GM19239 (cell line): ENCODE results near the gene RNASEH2A.

ENCODE experiments used
- DNase-seq: peaks from one replicate; pipeline ENCODE4 v3.0.0; 2011; ENCODE audit warnings: low spot score; ENCODE audit not compliant: insufficient read length
- FAIRE-seq: peaks from 2 replicates; lab custom pipeline; 2011; peaks lifted over from hg19 to GRCh38; lab: Jason Lieb, UNC

Gene RNASEH2A

GRCh38 chr19:12847159-12848139, 41.1 kb downstream of the RNASEH2A start:
- DNase-seq (peak; percentile 93), FAIRE-seq (peak; percentile 33)

GRCh38 chr19:12856653-12857052, 50.3 kb downstream of the RNASEH2A start:
- DNase-seq: no peak
- FAIRE-seq: no peak

GRCh38 chr19:12858041-12858928, 51.9 kb downstream of the RNASEH2A start:
- no peak for DNase-seq
- FAIRE-seq: no peak

DNA sequence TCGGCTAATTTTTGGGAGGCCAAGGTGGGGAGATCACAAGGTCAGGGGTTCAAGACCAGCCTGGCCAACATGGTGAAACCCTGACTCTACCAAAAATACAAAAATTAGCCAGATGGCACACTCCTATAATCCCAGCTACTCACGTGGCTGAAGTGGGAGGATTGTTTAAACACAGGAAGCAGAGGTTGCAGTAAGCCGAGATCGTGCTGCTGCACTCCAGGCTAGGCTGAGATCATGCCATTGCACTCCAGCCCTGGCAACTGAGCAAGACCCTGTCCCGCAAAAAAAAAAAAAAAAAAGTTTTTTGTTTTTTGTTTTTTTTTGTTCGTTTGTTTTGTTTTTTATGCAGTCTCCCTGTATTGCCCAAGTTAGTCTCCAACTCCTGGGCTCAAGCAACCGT, 53.2 kb downstream of the RNASEH2A start:
- DNase-seq (no peak), FAIRE-seq (no peak)
